Effector memory CD4-positive, alpha-beta T cell (primary cell): ENCODE measurements around the gene PLCB1.

Source experiments
- DNase-seq, 3 donors: peaks; one replicate each; pipeline ENCODE4 v3.0.0-alpha.2; 2020
- H3K27ac ChIP-seq: 2 replicates; pipeline ENCODE4 v1.7.0; 2013; ENCODE audit warnings: mild to moderate bottlenecking, low read length, moderate library complexity; ENCODE audit not compliant: insufficient read depth, poor library complexity, severe bottlenecking
- H3K27me3 ChIP-seq: replicated peaks from 2 replicates; pipeline ENCODE4 v1.7.0; 2013; ENCODE audit warnings: mild to moderate bottlenecking, low read length; ENCODE audit not compliant: insufficient read depth, control insufficient read depth, poor library complexity, severe bottlenecking
- H3K36me3 ChIP-seq: 2 replicates; pipeline ENCODE4 v1.7.0; 2013; ENCODE audit warnings: mild to moderate bottlenecking, low read length, moderate library complexity; ENCODE audit not compliant: control insufficient read depth, insufficient read depth
- H3K4me1 ChIP-seq: 2 replicates; pipeline ENCODE4 v1.7.0; 2013; ENCODE audit warnings: low read length, mild to moderate bottlenecking; ENCODE audit not compliant: control insufficient read depth, insufficient read depth, poor library complexity, severe bottlenecking
- H3K4me3 ChIP-seq: 2 replicates; pipeline ENCODE4 v1.7.0; 2013; ENCODE audit warnings: low read length, low read depth, mild to moderate bottlenecking; ENCODE audit not compliant: insufficient read depth, poor library complexity, severe bottlenecking
- H3K9me3 ChIP-seq: 2 replicates; pipeline ENCODE4 v1.7.0; 2013; ENCODE audit warnings: mild to moderate bottlenecking, low read length, moderate library complexity; ENCODE audit not compliant: control insufficient read depth

PLCB1 gene

DNA sequence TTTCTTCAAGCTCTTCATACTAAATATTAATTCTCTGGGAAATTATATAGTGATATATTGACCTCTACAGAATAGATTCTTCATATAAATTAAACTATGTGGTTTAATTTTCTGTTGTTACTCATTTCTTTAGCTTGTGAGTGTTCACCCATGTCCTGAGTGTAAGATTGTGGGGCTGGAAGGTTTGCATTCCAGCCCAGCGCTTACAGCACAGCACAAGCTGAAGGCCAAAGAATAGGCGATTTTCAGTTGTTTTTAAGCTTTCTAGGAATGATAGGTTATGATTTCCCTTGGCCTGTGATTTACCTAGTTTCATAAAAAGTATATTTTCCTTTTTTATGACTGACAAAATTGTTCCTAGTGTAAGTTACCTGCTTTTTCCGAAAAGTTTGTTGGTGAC, 194.1 kb downstream of the PLCB1 start:
- DNase-seq = no peak
- no peaks in the 10 kb centered on the region for H3K36me3 ChIP-seq
- H3K4me1 ChIP-seq = no peaks in the 10 kb centered on the region
- no peak overlapping the region for H3K4me3 ChIP-seq
- no peaks in the 10 kb centered on the region for H3K9me3 ChIP-seq
- H3K27ac ChIP-seq = no peak overlapping the region
- H3K27me3 ChIP-seq = no peaks in the 10 kb centered on the region

GRCh38 chr20:8326899-8327298, 194.8 kb downstream of the PLCB1 start:
- no peaks in the 10 kb centered on the region for H3K27me3 ChIP-seq
- H3K36me3 ChIP-seq = no peaks in the 10 kb centered on the region
- no peak for DNase-seq
- no peak overlapping the region for H3K27ac ChIP-seq
- no peaks in the 10 kb centered on the region for H3K9me3 ChIP-seq
- no peaks in the 10 kb centered on the region for H3K4me1 ChIP-seq
- H3K4me3 ChIP-seq = no peak overlapping the region

GRCh38 chr20:8328189-8328588, 196.1 kb downstream of the PLCB1 start:
- Histone ChIP-seq H3K27me3 (no peaks in the 10 kb centered on the region), H3K9me3 (no peaks in the 10 kb centered on the region), H3K4me1 (no peaks in the 10 kb centered on the region), H3K36me3 (no peaks in the 10 kb centered on the region), H3K27ac (no peak overlapping the region), H3K4me3 (no peak overlapping the region)
- no peak for DNase-seq

- Histone ChIP-seq H3K9me3 (no peaks in the 10 kb centered on the region), H3K36me3 (no peaks in the 10 kb centered on the region), H3K27ac (no peak overlapping the region), H3K4me1 (no peaks in the 10 kb centered on the region), H3K27me3 (no peaks in the 10 kb centered on the region), H3K4me3 (no peak overlapping the region)
- no peak for DNase-seq
Observed at GRCh38 chr20:8330319-8330784, 198.3 kb downstream of the PLCB1 start.

GRCh38 chr20:8330785-8331695, 199.0 kb downstream of the PLCB1 start:
- Histone ChIP-seq H3K4me3 (no peak overlapping the region), H3K36me3 (no peaks in the 10 kb centered on the region), H3K27me3 (no peaks in the 10 kb centered on the region), H3K4me1 (no peaks in the 10 kb centered on the region), H3K27ac (no peak overlapping the region), H3K9me3 (no peaks in the 10 kb centered on the region)
- no peak for DNase-seq

DNA sequence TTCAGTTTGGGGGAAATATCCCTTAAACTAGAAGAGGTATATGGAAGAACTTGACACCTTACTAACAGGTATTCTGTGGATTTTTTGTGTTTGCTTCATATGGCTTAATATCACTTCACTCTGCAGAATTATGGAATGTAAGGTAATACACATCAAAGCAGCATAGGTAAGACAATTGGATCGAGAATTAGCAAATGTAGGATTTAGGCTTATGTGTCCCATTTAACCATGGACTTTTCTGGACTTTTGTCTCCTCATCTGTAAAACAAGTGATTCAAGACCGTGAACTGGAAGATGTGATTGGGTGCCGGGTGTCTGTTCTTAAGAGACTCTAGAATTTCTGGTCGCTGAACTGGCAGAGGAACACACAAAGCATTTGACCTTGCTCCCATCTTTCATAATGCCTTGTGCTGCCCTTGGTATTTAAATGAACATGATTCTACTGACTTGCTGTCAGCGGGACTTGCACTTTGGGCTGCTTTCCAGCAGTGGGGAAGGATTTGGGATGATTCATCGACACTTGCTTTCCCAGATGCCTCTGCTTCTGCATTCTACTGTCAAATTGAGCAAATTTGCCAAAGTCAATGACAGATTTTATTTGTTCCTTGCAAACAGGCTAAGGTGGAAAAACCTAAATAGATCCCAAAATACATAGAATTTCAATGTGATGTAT, 199.8 kb downstream of the PLCB1 start:
- Histone ChIP-seq H3K4me1 (no peaks in the 10 kb centered on the region), H3K27me3 (no peaks in the 10 kb centered on the region), H3K36me3 (no peaks in the 10 kb centered on the region), H3K27ac (no peak overlapping the region), H3K4me3 (no peak overlapping the region), H3K9me3 (no peaks in the 10 kb centered on the region)
- no peak for DNase-seq

- H3K27ac ChIP-seq = no peak overlapping the region
- no peaks in the 10 kb centered on the region for H3K4me1 ChIP-seq
- no peaks in the 10 kb centered on the region for H3K27me3 ChIP-seq
- H3K4me3 ChIP-seq = no peak overlapping the region
- no peak for DNase-seq
- no peaks in the 10 kb centered on the region for H3K9me3 ChIP-seq
- no peaks in the 10 kb centered on the region for H3K36me3 ChIP-seq
Observed at GRCh38 chr20:8334641-8335040, 202.6 kb downstream of the PLCB1 start.

DNA sequence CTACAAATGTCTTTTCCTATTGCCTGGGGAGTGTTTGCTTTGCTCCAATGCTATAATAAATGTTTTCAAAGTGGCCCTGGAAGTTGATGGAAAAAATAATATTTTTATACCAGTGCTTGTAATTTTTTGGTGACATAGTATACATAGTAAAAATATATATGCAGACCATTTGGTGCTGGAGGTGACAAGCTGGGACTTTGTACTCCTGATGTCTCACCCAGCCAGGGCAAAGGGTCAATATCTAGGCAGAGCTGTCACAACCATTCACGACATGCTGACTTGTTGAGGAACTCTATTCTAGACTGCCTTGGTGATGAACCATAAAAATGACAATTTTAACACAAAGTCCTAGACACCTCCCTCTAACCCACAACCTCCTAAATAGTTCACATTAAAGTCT, 203.0 kb downstream of the PLCB1 start:
- no peak overlapping the region for H3K4me3 ChIP-seq
- no peak overlapping the region for H3K27ac ChIP-seq
- H3K9me3 ChIP-seq = no peaks in the 10 kb centered on the region
- H3K36me3 ChIP-seq = no peaks in the 10 kb centered on the region
- no peaks in the 10 kb centered on the region for H3K4me1 ChIP-seq
- no peaks in the 10 kb centered on the region for H3K27me3 ChIP-seq
- DNase-seq = no peak

DNA sequence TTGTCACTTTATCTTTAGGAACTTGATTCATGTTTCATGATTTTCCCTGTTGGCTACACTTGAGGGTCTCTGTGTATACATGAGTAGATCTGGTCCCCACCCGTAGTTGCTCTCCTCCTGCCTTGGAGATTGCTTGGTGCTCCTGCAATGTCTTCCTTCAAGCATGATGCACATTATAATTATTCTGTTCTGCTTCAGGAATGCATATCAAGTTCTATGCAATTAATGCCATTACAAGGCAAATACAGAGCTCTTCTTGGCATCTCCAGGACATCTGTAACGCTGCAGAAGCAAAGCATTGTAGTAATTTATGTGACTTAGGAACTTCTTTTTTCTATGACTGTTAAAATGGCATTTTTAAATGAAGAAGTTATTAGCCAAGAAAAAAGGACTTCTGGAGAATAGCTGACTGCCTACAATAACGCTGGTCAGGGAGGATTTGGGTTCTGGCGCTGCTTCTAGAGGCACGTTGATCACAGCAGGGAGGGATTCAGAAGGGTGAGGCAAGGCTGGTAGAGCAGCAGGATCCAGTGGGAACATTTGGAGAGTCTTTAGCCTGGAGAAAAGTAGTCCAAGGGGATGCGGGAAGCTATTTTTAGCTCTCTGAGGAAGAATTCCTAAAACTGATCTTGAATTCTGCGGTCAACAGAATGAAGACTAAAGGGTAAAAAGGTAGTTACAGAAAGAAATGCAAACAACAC, 203.6 kb downstream of the PLCB1 start:
- Histone ChIP-seq H3K27me3 (no peaks in the 10 kb centered on the region), H3K9me3 (no peaks in the 10 kb centered on the region), H3K4me3 (no peak overlapping the region), H3K27ac (no peak overlapping the region), H3K4me1 (no peaks in the 10 kb centered on the region), H3K36me3 (no peaks in the 10 kb centered on the region)
- DNase-seq = no peak

DNA sequence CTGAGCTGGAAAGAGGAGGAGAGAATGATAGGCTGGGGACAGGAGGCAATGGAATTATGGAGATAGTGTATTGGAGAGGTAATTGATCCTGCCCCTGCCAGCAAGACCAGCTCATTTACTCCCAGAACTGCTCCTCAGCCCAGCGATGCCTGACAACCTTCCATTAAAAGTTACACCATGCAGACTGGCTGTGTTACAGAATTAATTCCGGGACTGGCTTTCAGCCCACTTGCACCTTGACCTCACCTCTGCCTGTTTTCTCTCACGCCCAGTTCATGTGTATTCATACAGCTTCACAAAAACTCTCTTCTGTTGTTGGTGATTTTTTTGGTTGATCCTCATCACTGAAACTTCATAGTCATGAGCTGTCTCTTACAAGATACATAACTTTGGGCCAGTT, 207.3 kb downstream of the PLCB1 start:
- H3K4me1 ChIP-seq = no peaks in the 10 kb centered on the region
- no peaks in the 10 kb centered on the region for H3K27me3 ChIP-seq
- no peak overlapping the region for H3K4me3 ChIP-seq
- no peaks in the 10 kb centered on the region for H3K36me3 ChIP-seq
- DNase-seq = no peak
- no peaks in the 10 kb centered on the region for H3K9me3 ChIP-seq
- no peak overlapping the region for H3K27ac ChIP-seq
